GM19193 (cell line): ENCODE measurements around the gene CDH23.

Experiments
- POLR2A ChIP-seq: IDR thresholded peaks from 4 replicates; pipeline ENCODE4 v1.6.1; 2011; ENCODE audit not compliant: insufficient read depth, insufficient read length; ENCODE audit errors: extremely low read depth

Gene CDH23

DNA sequence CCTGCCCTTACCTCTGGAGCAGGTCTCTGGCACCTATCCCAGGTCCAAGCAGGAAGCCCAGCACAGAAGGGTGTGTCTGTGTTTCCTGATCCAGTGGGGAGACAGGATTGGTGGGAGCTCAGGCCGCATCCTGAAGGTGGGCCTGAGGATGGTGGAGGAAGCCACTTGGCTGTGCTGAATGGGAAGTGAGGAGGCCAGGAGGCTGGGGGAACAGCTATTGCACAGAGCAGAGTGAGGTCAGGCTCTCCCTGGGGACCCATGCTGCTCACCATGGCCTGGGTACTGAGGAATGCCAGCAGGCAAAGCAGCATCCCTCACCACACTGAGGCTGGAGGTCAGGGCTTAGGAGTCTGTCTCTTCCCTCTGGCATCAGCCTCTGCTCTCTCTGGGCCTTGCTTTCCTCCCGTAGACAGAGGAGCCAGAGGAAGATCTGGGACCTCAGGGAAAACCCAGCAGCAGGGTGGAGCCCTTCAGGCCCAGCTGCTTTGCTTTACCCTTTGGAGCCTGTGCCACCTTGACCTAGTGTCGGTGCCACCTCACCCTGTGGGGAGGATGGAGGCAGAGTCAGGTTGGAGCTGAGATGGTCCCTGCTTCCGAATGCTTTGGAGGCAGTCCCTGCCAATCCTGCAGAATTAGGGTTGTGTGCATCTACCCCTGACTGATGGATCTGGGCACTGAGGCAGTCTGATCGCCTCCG lies 39.0 kb downstream of the CDH23 start:
- no peak for TF ChIP-seq POLR2A

DNA sequence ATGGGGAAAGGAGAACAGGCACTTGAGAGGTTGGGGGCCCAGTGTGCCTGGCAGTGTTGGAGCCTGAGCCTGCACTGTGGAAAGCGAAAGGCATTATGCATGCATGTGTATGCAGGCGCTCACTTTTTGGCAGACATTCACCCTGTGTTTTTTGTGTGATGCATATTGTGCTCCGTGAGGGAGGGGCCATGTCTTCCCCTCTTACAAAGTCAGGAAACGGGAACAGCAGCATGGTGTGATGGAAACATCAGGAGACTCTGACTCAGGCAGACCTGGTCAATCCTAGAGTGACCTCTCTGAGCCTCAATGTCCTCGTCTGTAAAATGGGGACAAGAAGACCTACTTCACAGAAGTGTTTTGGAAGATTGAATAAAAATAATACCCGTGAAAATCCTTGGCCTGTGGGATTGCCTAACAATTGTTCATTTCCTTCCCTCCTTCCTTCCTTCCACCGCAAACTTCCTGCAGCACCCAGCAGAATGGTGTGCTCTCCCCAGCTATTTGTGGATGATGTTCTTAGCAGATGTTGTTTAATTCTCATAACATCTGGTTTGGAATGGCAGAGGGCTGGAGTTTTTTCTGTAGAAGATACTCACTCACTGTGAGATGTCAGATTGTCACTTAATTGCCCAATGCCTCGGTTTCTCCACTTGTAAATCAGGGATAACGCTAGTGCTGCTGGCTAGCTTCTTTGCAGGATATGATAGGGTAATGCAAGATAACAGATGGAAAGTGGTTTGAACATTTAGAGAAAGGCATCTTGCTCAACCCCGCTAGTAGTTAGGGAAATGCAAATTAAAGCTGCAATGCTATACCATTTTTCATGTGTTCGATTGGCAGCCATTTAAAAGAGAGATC lies 39.8 kb downstream of the CDH23 start:
- TF ChIP-seq POLR2A = no peak

GRCh38 chr10:71437537-71438092 lies 40.9 kb downstream of the CDH23 start:
- no peak for TF ChIP-seq POLR2A

DNA sequence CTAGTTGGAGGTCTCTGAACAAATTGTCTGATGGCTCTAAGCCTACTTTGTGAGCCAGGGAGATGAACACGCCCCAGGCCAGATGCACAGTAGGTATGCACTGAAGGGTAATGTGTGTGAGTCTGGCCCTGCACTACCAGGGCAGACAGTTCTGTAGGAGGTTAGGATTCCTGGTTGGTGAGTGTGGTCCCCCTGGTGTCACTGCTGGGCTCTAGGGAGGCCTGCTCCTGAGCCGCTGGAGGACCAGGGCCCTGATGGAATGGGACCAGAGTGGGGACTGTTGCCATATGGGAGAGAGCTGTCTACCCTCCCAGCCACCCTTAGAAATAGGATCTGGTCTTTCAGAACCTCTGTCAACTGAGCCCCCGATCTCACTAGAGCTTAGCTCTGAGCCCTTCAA lies 42.0 kb downstream of the CDH23 start:
- TF ChIP-seq POLR2A = no peak

DNA sequence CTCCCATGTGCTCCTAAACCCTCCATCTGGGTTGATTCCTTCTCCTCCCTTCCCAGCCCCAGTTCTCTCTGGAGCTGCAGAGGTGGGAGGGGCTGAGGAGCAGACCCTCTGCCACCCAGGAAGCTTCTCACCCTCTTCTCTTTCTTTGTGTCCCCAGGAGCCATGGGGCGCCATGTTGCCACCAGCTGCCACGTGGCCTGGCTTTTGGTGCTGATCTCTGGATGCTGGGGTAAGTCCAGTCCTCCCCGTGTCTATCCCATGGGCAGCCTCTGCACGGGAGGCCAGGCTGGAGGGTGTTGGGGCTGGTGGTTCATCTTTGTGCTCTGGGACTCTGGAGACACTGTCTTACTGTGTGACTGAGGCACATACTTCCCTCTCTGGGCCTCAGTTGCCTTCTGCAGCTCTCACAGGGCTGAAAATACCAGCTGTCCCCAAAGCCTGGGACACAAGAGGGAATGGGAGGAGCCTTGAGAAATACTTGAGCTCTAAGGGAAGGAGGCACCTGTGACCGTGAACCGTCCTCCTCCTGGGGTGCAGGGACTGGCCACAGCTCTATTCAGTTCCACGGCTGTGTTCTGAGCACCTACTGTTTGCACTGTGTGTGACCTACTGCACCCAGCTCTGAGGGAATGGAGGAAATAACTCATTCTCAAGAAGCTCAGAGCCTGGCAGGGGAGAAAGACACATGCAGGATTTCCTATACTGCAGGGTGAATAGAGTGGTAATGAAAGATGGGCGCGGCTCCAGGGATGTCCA lies 43.1 kb downstream of the CDH23 start:
- TF ChIP-seq POLR2A = no peak

- TF ChIP-seq POLR2A = no peak
Measured at GRCh38 chr10:71440506-71441035, 43.9 kb downstream of the CDH23 start.

DNA sequence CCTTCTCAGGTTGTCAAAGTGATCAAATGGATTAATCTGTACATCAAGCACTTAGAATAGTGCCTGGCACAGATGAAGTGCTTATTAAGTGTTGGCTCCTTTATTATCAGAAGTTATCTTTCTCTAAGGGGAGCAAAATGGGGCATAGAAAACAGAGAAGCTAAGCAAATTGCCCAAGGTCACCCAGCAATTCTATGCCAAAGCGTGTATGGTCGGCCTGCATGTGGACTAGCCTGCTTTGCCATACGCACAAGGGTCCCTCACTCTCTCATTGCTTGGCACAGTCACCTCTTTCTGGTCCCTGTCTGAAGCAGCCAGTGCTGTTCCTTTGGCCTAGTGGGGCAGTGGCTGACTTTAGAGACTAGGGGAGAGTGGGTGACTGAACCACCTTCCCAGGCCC lies 45.3 kb downstream of the CDH23 start:
- TF ChIP-seq POLR2A = no peak

DNA sequence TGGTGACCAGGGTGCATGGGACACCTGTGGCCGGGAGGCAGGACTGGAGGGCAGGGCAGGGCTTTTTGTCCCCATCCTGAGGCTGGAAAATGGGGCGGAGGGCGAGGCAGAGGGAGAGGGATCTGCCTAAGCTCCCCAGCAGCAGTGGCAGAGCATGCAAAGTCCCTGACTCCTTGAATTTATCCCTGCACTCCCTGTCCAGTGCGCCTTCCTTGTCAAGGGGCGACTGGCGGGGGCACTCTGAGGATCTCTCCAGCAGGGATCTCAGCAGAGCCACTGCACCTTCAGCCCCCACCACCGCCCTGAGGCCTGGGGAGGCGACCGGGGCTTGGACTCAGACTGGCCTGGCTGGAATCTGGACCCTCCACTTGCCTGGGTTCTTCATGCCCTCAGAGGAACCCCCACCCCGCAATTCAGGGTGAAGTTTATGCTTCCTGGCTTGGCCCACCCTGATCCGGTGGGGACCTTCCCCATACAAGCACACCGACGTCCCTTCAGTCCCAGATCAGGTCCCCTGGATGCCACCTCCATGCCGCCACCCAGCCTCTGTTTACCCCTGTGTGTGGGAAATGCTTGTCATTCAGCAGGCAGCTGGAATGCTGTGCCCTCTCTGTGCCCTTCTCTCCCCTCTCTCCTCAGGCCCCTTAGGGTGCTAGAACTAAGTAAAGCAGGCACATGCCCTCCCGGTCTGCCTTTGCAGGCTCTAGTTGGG lies 46.3 kb downstream of the CDH23 start:
- TF ChIP-seq POLR2A = no peak

DNA sequence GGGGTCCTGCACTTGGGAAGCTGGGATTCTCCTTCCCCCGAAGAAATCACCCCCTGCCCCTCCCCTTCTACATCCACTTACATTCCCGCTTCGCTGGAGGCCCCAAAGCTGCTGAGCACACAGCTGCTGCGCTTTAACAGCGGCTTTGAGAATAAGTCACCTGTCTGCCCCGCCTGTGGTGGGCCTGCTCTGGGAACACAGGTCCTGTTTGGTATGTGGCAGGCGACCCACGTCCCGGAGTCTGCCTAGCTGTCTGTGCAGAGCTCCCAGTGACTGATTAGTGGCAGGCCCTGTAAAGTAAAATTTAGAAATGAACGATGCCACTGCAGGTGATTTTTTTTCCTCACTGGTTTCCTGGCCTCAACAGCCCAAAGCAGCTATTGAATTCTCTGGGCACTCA lies 47.0 kb downstream of the CDH23 start:
- no peak for TF ChIP-seq POLR2A

- TF ChIP-seq POLR2A = no peak
Measured at GRCh38 chr10:71444284-71445054, 47.7 kb downstream of the CDH23 start.

DNA sequence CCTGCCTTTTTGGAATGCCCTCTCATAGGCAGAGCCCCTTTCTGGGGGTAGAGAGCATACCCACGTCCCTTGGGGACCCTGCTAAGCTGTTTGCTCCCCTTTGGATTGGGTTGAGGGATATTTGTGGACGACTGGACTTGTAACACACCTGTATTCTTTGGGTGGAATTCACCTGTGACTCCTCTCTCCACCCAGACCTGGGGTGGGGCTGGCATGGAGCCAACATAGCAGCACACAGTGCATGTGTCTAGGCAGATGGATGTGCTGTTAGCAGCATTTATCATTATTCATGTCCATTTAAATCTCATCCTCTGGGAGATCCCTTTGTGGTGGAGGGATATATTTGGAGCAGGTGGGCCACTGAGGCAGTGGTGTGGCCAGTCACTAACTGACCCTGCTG lies 51.0 kb downstream of the CDH23 start:
- TF ChIP-seq POLR2A = no peak

DNA sequence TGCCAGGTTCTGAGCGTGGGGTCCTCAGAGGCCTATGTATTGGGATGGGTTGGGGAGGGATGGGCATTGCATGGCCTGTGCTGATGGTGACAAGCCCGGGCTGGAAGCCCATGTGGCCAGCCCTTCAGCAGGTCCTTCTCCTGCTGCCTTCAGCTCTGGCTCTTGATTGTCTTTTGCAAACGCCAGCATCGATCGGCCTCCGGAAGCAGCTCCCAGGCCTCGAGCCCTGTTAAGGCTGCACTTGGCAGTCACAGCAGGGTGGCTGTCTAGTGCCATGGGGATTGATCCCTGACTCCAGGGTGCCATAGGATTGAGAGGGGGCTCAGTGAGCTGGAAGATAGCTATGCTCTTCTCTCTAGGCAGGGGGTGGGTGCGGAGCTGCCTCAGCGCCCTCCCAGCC lies 51.4 kb downstream of the CDH23 start:
- no peak for TF ChIP-seq POLR2A

GRCh38 chr10:71449026-71449425 lies 52.3 kb downstream of the CDH23 start:
- no peak for TF ChIP-seq POLR2A

DNA sequence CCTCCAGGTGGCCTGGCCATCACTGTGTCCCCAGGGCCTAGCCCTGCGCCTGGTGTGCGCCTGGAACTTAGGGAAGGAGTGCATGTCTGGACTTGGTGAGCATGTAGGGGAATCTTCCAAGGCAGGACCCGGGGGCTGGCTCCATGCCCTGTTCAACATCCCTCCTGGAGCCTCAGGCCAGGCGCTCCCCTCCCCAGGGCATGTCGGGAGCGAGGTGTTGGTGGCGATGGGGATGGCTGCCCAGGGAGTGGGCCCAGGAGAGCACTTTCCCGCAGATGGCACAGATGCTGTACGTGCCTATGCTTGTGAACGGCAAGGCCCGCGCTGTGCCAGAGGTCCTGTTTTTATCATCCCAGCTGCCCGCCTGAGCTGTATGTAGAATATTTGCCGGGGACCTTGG lies 55.0 kb downstream of the CDH23 start:
- no peak for TF ChIP-seq POLR2A
